BLaER1 treated with 17β-estradiol and CSF1 and Interleukin-3, amounts not matched to agents 10 nM and 100 nM (cell line): ENCODE measurements around the gene PRDM16.

ENCODE experiments used
- H3K27ac ChIP-seq, 11 experiments: shearing (Covaris generic); formaldehyde crosslinking; 2 replicates each; pipeline ENCODE4 v1.8.1; 2022
- H3K27me3 ChIP-seq, 11 experiments: shearing (Covaris generic); formaldehyde crosslinking; 2 replicates each; pipeline ENCODE4 v1.8.1; 2022
- H3K36me3 ChIP-seq, 11 experiments: shearing (Covaris generic); formaldehyde crosslinking; 2 replicates each; pipeline ENCODE4 v1.8.1; 2022
- H3K4me1 ChIP-seq, 10 experiments: shearing (Covaris generic); formaldehyde crosslinking; 2 replicates each; pipeline ENCODE4 v1.8.1; 2022
- H3K4me2 ChIP-seq, 11 experiments: shearing (Covaris generic); formaldehyde crosslinking; 2 replicates each; pipeline ENCODE4 v1.8.1; 2022
- H3K4me3 ChIP-seq, 10 experiments: shearing (Covaris generic); formaldehyde crosslinking; 2 replicates each; pipeline ENCODE4 v1.8.1; 2022
- H3K9ac ChIP-seq, 11 experiments: shearing (Covaris generic); formaldehyde crosslinking; 2 replicates each; pipeline ENCODE4 v1.8.1; 2022
- H3K9me3 ChIP-seq, 11 experiments: shearing (Covaris generic); formaldehyde crosslinking; replicated peaks in 1 of 11; 2 replicates each; pipeline ENCODE4 v1.8.1; 2022
- H4K20me1 ChIP-seq, 11 experiments: shearing (Covaris generic); formaldehyde crosslinking; 2 replicates each; pipeline ENCODE4 v1.8.1; 2022
- Cebpa-rat ChIP-seq, 11 experiments: shearing (Covaris generic); IDR thresholded peaks; 2 replicates each; pipeline ENCODE4 v1.8.1; 2022

Gene PRDM16

DNA sequence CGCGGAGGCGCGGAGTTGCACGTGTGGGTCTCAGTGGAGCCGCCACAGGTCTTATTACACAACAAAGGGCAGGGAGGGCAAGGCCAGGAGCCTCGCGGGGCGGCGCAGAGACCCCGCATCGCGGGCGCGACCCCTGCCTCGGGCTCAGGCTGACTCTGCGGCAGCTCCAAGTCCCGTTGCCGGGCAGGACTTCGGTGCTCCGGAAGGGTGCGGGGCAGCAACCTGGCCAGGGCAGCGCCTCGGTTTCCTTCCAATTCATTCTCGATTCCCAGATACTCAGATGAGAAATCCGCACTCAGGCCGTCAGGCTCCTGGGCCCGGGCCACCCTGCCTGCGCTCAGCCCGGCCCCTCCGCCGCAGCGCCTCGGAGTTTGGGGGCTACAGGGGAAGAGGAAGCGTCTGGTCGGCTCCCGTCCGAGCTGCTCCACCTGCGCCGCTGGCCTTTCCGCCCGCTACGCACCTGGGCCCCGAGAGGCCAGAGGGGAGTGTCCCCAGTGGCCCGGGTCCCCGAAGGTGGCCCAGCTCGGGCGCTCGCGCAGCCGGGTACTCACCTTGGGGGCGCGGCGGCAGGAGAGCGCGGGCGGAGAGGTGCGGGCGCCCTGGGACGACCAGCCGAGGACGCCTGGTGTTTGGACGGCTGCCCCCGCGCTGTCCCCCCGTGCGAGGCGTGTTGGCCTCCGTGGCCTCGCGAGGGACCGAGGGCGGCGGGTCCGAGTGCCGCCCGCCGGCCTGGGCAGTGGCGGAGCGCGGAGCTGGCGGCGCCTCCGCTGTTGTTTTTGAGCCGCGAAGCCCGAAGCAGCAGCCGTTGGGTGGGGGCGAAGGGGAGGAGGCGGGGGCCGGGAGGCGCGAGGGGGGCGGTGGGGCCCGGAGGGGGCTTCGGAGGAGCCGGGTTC, 1.1 kb upstream of the PRDM16 start:
- H3K4me3 ChIP-seq: no peak overlapping the region
- H4K20me1 ChIP-seq: peaks cover 0 to 86% (median 58%) of the 10 kb centered on the region in 11 experiments; a peak in 17 of 22 replicates
- no peaks in the 10 kb centered on the region for H3K36me3 ChIP-seq
- peaks cover 93 to 99% (median 98%) of the 10 kb centered on the region in 11 experiments for H3K27me3 ChIP-seq
- H3K9me3 ChIP-seq: no peaks in the 10 kb centered on the region
- H3K4me1 ChIP-seq: peaks cover 0 to 14% (median 6%) of the 10 kb centered on the region in 10 experiments; a peak in 12 of 20 replicates
- no peak for TF ChIP-seq Cebpa-rat (IDR thresholded peaks at IDR 0.05)
- no peak overlapping the region for H3K9ac ChIP-seq
- H3K4me2 ChIP-seq: peak overlapping the region in 2 of 11 experiments; percentile 12 to 94; a peak in 2 of 22 replicates
- no peak overlapping the region for H3K27ac ChIP-seq

DNA sequence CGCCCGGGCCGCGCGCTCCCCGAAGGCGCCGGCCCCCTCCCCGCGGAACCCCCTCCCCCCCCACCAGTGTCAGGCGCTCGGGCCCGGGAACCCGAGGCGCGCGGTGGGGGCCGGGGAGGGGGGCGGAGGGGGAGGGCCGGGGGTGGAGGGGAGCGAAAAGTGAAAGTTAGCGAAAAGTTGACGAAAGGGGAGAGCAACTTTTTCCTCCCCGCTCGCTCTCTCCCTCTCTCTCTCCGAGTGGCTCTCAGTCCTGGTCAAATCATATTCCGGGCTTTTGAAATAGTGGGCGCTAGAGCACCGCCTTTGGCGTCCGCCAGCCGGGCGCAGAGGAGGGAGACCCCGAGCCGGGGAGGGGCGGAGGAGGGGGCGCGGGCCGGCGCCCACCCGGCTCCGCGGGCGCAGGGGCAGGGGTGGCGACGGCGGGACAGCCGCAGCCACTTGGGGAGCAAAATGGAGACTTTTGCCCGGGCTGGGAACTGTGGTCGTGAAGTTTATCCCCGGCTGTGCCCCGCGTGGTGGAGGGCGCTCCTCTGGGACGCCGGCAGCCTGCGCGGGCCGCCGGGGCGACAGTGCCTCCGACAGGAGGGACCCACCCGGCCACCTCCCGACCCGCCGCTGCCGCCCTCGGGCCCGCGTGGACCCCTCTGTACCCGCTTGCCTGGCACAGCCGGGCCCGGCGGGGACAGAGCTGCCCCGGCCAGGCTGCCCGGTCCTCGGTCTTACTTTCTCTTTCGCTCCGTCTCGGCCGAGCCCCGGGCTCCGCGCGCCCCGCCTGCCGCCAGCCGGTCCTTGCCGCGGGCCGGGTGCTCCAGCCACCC, 697 bp downstream of the PRDM16 start:
- Histone ChIP-seq H4K20me1 (peaks cover 0 to 90% (median 63%) of the 10 kb centered on the region in 11 experiments; a peak in 17 of 22 replicates), H3K4me1 (peaks cover 0 to 14% (median 6%) of the 10 kb centered on the region in 10 experiments; a peak in 12 of 20 replicates), H3K4me3 (peak overlapping the region; percentile 53 to 81 (median 69)), H3K4me2 (peak overlapping the region; percentile 72 to 99 (median 97)), H3K9me3 (no peaks in the 10 kb centered on the region), H3K9ac (peak overlapping the region in 10 of 11 experiments; percentile 1 to 76 (median 61); a peak in 19 of 22 replicates), H3K36me3 (no peaks in the 10 kb centered on the region), H3K27me3 (peaks cover 96 to 100% (median 99%) of the 10 kb centered on the region in 11 experiments), H3K27ac (no peak overlapping the region)
- no peak for TF ChIP-seq Cebpa-rat (IDR thresholded peaks at IDR 0.05)

- Histone ChIP-seq H3K27me3 (peaks cover 96 to 100% (median 99%) of the 10 kb centered on the region in 11 experiments), H3K36me3 (no peaks in the 10 kb centered on the region), H3K9me3 (no peaks in the 10 kb centered on the region), H3K9ac (peak overlapping the region in 10 of 11 experiments; percentile 1 to 76 (median 61); a peak in 16 of 22 replicates), H3K4me1 (peaks cover 0 to 14% (median 6%) of the 10 kb centered on the region in 10 experiments; a peak in 12 of 20 replicates), H3K4me2 (peak overlapping the region; percentile 72 to 99 (median 97)), H3K27ac (no peak overlapping the region), H4K20me1 (peaks cover 0 to 89% (median 67%) of the 10 kb centered on the region in 11 experiments; a peak in 17 of 22 replicates), H3K4me3 (peak overlapping the region; percentile 53 to 81 (median 69))
- TF ChIP-seq Cebpa-rat (IDR thresholded peaks at IDR 0.05): no peak
Measured at GRCh38 chr1:3070309-3070643, 1.3 kb downstream of the PRDM16 start.

DNA sequence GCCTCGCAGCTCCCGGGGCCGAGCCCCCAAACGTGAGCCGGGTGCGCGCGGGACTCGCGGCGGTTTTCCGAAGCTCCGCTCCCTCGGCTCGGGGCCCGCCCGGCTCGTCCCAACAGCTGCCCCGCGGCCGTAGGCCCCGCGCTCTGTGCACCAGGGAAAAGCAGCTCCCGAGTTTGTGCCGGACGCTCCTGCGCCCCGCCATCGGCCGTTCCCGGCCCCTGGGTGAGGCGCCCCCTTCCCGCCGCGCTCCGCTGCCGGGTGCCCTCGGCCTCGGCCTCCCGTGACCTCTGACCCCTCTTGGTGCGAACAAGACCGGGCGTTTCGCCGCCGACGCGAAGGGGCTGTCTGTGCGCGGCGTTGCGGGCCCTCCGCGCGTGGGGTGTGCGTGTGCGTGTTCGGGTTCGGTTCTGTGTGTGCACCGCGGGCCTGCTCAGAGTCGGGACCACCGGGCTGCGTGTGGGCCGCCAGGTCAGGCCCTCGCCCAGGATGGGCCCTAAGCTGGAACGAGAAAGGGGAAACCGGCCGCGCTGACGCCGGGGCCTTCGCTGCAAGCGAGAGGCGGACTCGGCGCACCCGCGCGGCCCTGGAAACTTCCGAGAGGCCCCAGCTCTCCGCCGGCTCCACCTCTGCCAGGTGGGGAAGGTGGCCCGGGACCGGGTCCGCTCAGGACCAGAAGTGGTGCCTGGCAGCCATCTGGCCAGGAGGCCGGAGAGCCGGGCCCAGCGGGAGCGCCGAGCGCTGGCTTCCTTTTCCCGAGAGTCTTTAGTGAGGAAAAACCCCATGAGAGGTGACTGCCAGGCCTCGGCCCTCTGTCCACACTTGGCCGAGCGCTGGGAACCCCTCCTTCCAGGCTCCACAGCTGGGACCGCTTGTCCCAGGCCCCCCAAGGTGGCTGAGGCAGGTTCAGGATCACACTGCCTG, 1.9 kb downstream of the PRDM16 start:
- Histone ChIP-seq H3K4me3 (peak overlapping the region in 3 of 10 experiments; percentile 8 to 73 (median 73); a peak in 2 of 20 replicates), H3K36me3 (no peaks in the 10 kb centered on the region), H3K9ac (no peak overlapping the region), H3K27ac (no peak overlapping the region), H3K27me3 (peaks cover 97 to 100% (median 99%) of the 10 kb centered on the region in 11 experiments), H3K4me2 (peak overlapping the region in 9 of 11 experiments; percentile 11 to 98 (median 89); a peak in 11 of 22 replicates), H3K9me3 (no peaks in the 10 kb centered on the region), H3K4me1 (peaks cover 0 to 14% (median 6%) of the 10 kb centered on the region in 10 experiments; a peak in 12 of 20 replicates), H4K20me1 (peaks cover 0 to 89% (median 68%) of the 10 kb centered on the region in 11 experiments; a peak in 17 of 22 replicates)
- no peak for TF ChIP-seq Cebpa-rat (IDR thresholded peaks at IDR 0.05)

DNA sequence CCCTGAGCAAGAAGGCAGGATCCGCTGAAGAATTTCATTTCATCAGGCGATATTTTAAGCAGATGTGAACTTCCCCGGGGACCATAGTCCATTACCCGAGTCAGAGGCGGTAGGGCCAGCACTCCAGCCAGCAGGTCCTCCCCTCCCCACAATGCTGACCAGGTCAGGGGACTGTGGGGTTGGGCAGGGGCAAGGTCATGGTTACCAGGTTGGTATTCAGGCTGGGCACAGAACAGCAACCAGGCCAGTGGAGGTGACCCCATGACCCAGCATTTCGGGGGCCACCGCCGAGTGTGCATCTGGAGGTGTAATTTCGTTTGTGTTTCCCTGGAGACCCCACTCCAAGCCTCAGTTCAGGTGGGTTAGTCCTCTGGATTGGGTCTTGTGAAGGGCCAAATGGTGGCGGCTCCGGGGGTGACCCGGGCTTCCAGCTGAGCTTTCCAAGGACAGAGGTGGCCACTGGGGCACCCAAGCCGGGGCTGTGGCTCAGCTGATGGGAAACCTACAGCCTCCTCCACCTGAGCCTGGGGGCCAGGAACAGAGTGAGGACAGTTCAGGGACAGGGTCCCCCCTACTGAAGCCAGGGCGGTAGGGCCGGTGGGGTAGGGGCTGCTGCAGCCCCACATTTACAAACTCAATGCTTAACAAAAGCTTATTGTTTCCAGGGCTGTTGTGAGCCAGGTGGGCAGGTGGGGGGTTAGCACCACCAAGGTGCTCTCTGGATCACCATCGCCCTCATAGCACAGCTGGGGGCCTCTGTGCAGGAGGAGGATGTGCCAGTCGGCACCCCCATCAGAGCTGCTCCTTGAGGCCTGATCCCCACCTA, 2.8 kb downstream of the PRDM16 start:
- Histone ChIP-seq H3K9me3 (no peaks in the 10 kb centered on the region), H3K9ac (no peak overlapping the region), H3K4me3 (no peak overlapping the region), H4K20me1 (peaks cover 0 to 88% (median 66%) of the 10 kb centered on the region in 11 experiments; a peak in 17 of 22 replicates), H3K4me1 (peaks cover 0 to 14% (median 6%) of the 10 kb centered on the region in 10 experiments; a peak in 12 of 20 replicates), H3K27me3 (peaks cover 97 to 100% (median 99%) of the 10 kb centered on the region in 11 experiments), H3K36me3 (no peaks in the 10 kb centered on the region), H3K4me2 (no peak overlapping the region), H3K27ac (no peak overlapping the region)
- TF ChIP-seq Cebpa-rat (IDR thresholded peaks at IDR 0.05): no peak

- Histone ChIP-seq H3K9ac (no peak overlapping the region), H3K27me3 (peaks cover 97 to 100% (median 99%) of the 10 kb centered on the region in 11 experiments), H3K4me3 (no peak overlapping the region), H3K4me1 (peaks cover 0 to 14% (median 6%) of the 10 kb centered on the region in 10 experiments; a peak in 12 of 20 replicates), H3K27ac (no peak overlapping the region), H3K4me2 (no peak overlapping the region), H3K36me3 (no peaks in the 10 kb centered on the region), H3K9me3 (no peaks in the 10 kb centered on the region), H4K20me1 (peaks cover 0 to 87% (median 65%) of the 10 kb centered on the region in 11 experiments; a peak in 17 of 22 replicates)
- TF ChIP-seq Cebpa-rat (IDR thresholded peaks at IDR 0.05): no peak
Measured at GRCh38 chr1:3072391-3073185, 3.6 kb downstream of the PRDM16 start.

DNA sequence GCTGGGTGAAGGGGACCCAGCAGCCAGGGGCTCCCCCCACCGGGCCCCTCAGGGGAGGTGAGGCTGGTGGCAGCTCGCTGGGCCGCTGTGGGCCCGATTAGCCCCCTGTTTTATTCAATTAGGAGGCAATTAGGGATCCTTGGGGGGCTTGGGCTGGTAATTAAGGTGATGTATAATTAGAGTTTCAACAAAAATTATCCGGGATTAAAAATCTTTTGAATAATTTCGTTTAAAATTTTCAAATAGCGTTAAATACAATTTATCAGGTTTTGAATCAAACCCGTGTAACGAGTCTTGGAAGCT, 4.1 kb downstream of the PRDM16 start:
- H4K20me1 ChIP-seq: peaks cover 0 to 87% (median 65%) of the 10 kb centered on the region in 11 experiments; a peak in 17 of 22 replicates
- no peak for TF ChIP-seq Cebpa-rat (IDR thresholded peaks at IDR 0.05)
- no peak overlapping the region for H3K9ac ChIP-seq
- H3K9me3 ChIP-seq: no peaks in the 10 kb centered on the region
- H3K4me1 ChIP-seq: peaks cover 0 to 11% (median 6%) of the 10 kb centered on the region in 10 experiments; a peak in 12 of 20 replicates
- peaks cover 97 to 100% (median 99%) of the 10 kb centered on the region in 11 experiments for H3K27me3 ChIP-seq
- H3K27ac ChIP-seq: no peak overlapping the region
- no peaks in the 10 kb centered on the region for H3K36me3 ChIP-seq
- H3K4me2 ChIP-seq: no peak overlapping the region
- H3K4me3 ChIP-seq: no peak overlapping the region
